ENCODE data around the gene RNF217. TPM values are rescaled to one million over a fixed set of nuclear protein-coding genes. Genes with fewer than 3 reads are reported as not detected.

Gene RNF217
- polyA plus RNA-seq, 1 experiment = 18.6 TPM

- ChIA-PET CTCF (no interaction called here), POLR2A (no interaction called here)
- Histone ChIP-seq H3K27me3 (ENCODE audit: control insufficient read depth, insufficient read depth, low read length) (no peaks in the 10 kb centered on the region), H3K4me3 (ENCODE audit: low read depth, low read length) (no peak overlapping the region), H3K36me3 (ENCODE audit: control insufficient read depth, insufficient read depth, low read length) (no peaks in the 10 kb centered on the region; the same call in 1 of the 2 replicates)
- TF ChIP-seq, protein P1, sequence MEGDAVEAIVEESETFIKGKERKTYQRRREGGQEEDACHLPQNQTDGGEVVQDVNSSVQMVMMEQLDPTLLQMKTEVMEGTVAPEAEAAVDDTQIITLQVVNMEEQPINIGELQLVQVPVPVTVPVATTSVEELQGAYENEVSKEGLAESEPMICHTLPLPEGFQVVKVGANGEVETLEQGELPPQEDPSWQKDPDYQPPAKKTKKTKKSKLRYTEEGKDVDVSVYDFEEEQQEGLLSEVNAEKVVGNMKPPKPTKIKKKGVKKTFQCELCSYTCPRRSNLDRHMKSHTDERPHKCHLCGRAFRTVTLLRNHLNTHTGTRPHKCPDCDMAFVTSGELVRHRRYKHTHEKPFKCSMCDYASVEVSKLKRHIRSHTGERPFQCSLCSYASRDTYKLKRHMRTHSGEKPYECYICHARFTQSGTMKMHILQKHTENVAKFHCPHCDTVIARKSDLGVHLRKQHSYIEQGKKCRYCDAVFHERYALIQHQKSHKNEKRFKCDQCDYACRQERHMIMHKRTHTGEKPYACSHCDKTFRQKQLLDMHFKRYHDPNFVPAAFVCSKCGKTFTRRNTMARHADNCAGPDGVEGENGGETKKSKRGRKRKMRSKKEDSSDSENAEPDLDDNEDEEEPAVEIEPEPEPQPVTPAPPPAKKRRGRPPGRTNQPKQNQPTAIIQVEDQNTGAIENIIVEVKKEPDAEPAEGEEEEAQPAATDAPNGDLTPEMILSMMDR (IDR thresholded peaks at IDR 0.05; ENCODE audit: insufficient read depth, low read depth, low read length) = no peak
- DNase-seq (ENCODE audit: low read depth) = no peak
Measured at GRCh38 chr6:125053809-125054208, 91.6 kb downstream of the RNF217 start.

GRCh38 chr6:125054331-125054730 is 92.1 kb downstream of the RNF217 start:
- H3K27me3 ChIP-seq (ENCODE audit: control insufficient read depth, insufficient read depth, low read length) = no peaks in the 10 kb centered on the region
- ChIA-PET POLR2A (no interaction called here), CTCF (no interaction called here)
- H3K36me3 ChIP-seq (ENCODE audit: control insufficient read depth, insufficient read depth, low read length) = no peaks in the 10 kb centered on the region; the same call in 1 of the 2 replicates
- H3K4me3 ChIP-seq (ENCODE audit: low read depth, low read length) = no peak overlapping the region
- TF ChIP-seq, protein P1 (IDR thresholded peaks at IDR 0.05; ENCODE audit: insufficient read depth, low read depth, low read length) = no peak
- DNase-seq (ENCODE audit: low read depth) = no peak

GRCh38 chr6:125057392-125058246 is 95.4 kb downstream of the RNF217 start:
- no peaks in the 10 kb centered on the region; the same call in 1 of the 2 replicates for H3K36me3 ChIP-seq (ENCODE audit: control insufficient read depth, insufficient read depth, low read length)
- POLR2A ChIA-PET = no interaction called here
- H3K27me3 ChIP-seq (ENCODE audit: control insufficient read depth, insufficient read depth, low read length) = no peaks in the 10 kb centered on the region
- DNase-seq (ENCODE audit: low read depth) = no peak
- no peak overlapping the region for H3K4me3 ChIP-seq (ENCODE audit: low read depth, low read length)
- CTCF ChIA-PET = interaction anchor here (0.9 kb wide), 1 partner anchor 111 kb away, joined by 3 read pairs; no protein-coding TSS in a partner anchor
- TF ChIP-seq, protein P1 (IDR thresholded peaks at IDR 0.05; ENCODE audit: insufficient read depth, low read depth, low read length) = no peak

- POLR2A ChIA-PET = no interaction called here
- TF ChIP-seq, protein P1 (IDR thresholded peaks at IDR 0.05; ENCODE audit: insufficient read depth, low read depth, low read length) = no peak
- Histone ChIP-seq H3K36me3 (ENCODE audit: control insufficient read depth, insufficient read depth, low read length) (no peaks in the 10 kb centered on the region; the same call in 1 of the 2 replicates), H3K4me3 (ENCODE audit: low read depth, low read length) (no peak overlapping the region), H3K27me3 (ENCODE audit: control insufficient read depth, insufficient read depth, low read length) (no peaks in the 10 kb centered on the region)
- CTCF ChIA-PET = no interaction called here
- no peak for DNase-seq (ENCODE audit: low read depth)
Measured at GRCh38 chr6:125058546-125058945, 96.3 kb downstream of the RNF217 start.

DNA sequence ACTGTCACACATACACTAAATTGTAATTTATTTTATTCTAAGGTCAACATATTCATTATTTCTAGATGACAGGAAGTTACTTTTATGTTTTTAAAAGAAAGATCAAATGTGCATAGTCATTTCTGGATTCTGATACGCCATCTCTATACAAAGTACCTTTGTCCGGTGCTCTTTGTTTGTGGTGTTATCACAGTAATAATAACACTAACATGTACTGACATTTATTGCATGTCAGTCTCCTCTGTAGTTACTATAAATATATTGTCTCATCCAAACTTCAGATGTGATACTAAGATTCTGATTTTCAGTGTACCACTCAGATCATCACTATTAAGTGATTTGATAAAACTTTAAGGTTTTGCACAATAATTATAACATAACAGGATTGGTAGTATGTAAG is 101.1 kb downstream of the RNF217 start:
- ChIA-PET CTCF (no interaction called here), POLR2A (no interaction called here)
- TF ChIP-seq, protein P1 (IDR thresholded peaks at IDR 0.05; ENCODE audit: insufficient read depth, low read depth, low read length) = no peak
- Histone ChIP-seq H3K36me3 (ENCODE audit: control insufficient read depth, insufficient read depth, low read length) (no peaks in the 10 kb centered on the region), H3K27me3 (ENCODE audit: control insufficient read depth, insufficient read depth, low read length) (no peaks in the 10 kb centered on the region), H3K4me3 (ENCODE audit: low read depth, low read length) (no peak overlapping the region)
- DNase-seq (ENCODE audit: low read depth) = no peak

Data from BJ (cell line).